ENCODE results near the gene LYPD5.

Gene LYPD5

DNA sequence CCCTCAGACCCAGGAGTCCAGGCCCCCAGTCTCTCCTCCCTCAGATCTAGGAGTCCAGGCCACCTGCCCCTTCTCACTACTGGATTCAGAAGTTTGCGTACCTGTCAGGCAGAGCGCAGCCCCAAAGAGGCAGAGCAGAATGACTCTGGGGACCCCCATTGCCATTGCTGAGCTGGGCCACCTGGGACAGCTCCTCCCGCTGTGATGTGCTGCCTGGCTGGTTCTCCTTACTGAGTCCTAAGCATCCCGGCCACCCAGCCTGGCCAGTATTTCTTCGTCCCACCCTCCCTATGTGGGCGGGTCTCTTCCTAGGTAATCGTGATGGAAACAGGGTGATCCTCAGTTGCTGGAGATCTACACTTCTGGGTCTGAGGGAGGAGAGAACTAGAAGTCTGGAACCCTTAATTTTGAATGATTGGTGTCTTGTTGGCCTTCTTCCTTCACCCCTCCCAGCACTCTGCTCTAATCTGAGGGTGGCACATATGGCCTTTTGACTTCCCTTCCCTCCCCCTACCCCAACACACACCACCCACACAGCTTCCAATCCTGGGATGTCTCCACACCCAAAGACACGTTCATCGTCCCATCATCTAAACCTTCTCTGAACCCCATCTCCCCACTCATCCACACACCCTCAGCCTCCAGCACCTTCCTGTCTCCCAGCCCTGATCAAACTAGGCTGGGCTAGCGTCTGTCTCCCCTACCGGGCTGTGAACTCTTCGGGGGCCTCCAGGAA is at the start of gene LYPD5:
Gene LYPD5 (minus strand): TSS at position 232 of the 736 bp plus-strand sequence. CDS start 67 bp downstream, at position 165.
- H3K27me3 ChIP-seq (ENCODE audit: low read length) = no peaks in the 10 kb centered on the region
- no peaks in the 10 kb centered on the region for H3K36me3 ChIP-seq (ENCODE audit: low read length)
- H3F3A ChIP-seq (ENCODE audit: insufficient read depth) = no peaks in the 10 kb centered on the region
- H3K4me3 ChIP-seq (ENCODE audit: insufficient read depth, low read length, poor library complexity, severe bottlenecking) = no peak within 1 kb of the TSS
- no peaks in the 10 kb centered on the region for H4K20me1 ChIP-seq (ENCODE audit: low read depth, low read length)
- no peak within 1 kb of the TSS for H3K27ac ChIP-seq (ENCODE audit: low read depth, low read length)
- no peak within 1 kb of the TSS for H2AFZ ChIP-seq (ENCODE audit: low read depth, low read length, severe bottlenecking)
- TF ChIP-seq CTCF (IDR thresholded peaks at IDR 0.05; ENCODE audit: insufficient read depth, low read length, poor library complexity, severe bottlenecking) = no peak
- TF ChIP-seq EZH2phosphoT487 (conservative IDR thresholded peaks at IDR 0.05; ENCODE audit: low read length) = no peak
- no peaks in the 10 kb centered on the region for H3K9me3 ChIP-seq (ENCODE audit: insufficient read depth, low read length)
- no peak within 1 kb of the TSS for H3K9ac ChIP-seq (ENCODE audit: low read length)
- no peak within 1 kb of the TSS for H3K4me2 ChIP-seq (ENCODE audit: low read depth, low read length, poor library complexity, severe bottlenecking)
- no peaks in the 10 kb centered on the region for H3K9me2 ChIP-seq (replicated peaks; ENCODE audit: insufficient read depth, low read length)
- no peaks in the 10 kb centered on the region for H3K79me2 ChIP-seq (ENCODE audit: insufficient read depth, low read length)

DNA sequence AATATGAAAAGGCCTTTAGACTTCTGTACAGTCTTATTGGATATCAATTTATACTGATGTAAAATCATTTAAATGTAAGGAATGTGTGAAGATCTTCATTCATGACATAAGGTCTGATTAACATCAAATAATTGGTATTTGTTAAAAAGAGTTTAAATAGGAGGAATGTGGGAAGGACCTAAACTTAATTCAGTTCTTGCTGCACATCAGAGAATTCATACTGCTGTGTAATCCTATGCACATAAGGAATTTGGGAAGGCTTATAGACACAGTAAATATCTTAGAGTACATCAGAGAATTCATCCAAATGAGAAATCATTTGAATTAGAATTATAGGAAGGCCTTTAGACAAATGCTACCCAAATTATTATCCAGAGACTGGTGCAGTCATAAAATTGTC is 46.6 kb upstream of the LYPD5 start:
- Histone ChIP-seq H4K20me1 (ENCODE audit: low read depth, low read length) (no peaks in the 10 kb centered on the region), H3K9me2 (replicated peaks; ENCODE audit: insufficient read depth, low read length) (no peaks in the 10 kb centered on the region), H3K27me3 (ENCODE audit: low read length) (no peaks in the 10 kb centered on the region), H3K4me2 (ENCODE audit: low read depth, low read length, poor library complexity, severe bottlenecking) (no peak overlapping the region), H3K36me3 (ENCODE audit: low read length) (peaks cover 53% of the 10 kb centered on the region), H3K79me2 (ENCODE audit: insufficient read depth, low read length) (no peaks in the 10 kb centered on the region), H3K9ac (ENCODE audit: low read length) (no peak overlapping the region), H2AFZ (ENCODE audit: low read depth, low read length, severe bottlenecking) (no peak overlapping the region), H3K9me3 (ENCODE audit: insufficient read depth, low read length) (peaks cover 42% of the 10 kb centered on the region), H3K4me3 (ENCODE audit: insufficient read depth, low read length, poor library complexity, severe bottlenecking) (no peak overlapping the region), H3F3A (ENCODE audit: insufficient read depth) (no peaks in the 10 kb centered on the region), H3K27ac (ENCODE audit: low read depth, low read length) (no peak overlapping the region)
- TF ChIP-seq EZH2phosphoT487 (conservative IDR thresholded peaks at IDR 0.05; ENCODE audit: low read length) (no peak), CTCF (IDR thresholded peaks at IDR 0.05; ENCODE audit: insufficient read depth, low read length, poor library complexity, severe bottlenecking) (no peak)

DNA sequence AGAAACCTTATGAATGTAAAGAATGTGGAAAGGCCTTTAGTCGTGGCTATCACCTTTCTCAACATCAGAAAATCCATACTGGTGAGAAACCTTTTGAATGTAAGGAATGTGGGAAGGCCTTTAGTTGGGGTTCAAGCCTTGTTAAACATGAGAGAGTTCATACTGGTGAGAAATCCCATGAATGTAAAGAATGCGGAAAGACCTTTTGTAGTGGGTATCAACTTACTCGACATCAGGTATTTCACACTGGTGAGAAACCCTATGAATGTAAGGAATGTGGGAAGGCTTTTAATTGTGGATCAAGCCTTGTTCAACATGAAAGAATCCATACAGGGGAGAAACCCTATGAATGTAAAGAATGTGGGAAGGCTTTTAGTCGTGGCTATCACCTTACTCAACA is 45.6 kb upstream of the LYPD5 start:
- Histone ChIP-seq H2AFZ (ENCODE audit: low read depth, low read length, severe bottlenecking) (no peak overlapping the region), H3F3A (ENCODE audit: insufficient read depth) (no peaks in the 10 kb centered on the region), H3K27me3 (ENCODE audit: low read length) (no peaks in the 10 kb centered on the region), H3K4me3 (ENCODE audit: insufficient read depth, low read length, poor library complexity, severe bottlenecking) (no peak overlapping the region), H4K20me1 (ENCODE audit: low read depth, low read length) (no peaks in the 10 kb centered on the region), H3K4me2 (ENCODE audit: low read depth, low read length, poor library complexity, severe bottlenecking) (no peak overlapping the region), H3K9ac (ENCODE audit: low read length) (no peak overlapping the region), H3K9me2 (replicated peaks; ENCODE audit: insufficient read depth, low read length) (no peaks in the 10 kb centered on the region), H3K27ac (ENCODE audit: low read depth, low read length) (no peak overlapping the region), H3K36me3 (ENCODE audit: low read length) (peaks cover 61% of the 10 kb centered on the region), H3K79me2 (ENCODE audit: insufficient read depth, low read length) (no peaks in the 10 kb centered on the region), H3K9me3 (ENCODE audit: insufficient read depth, low read length) (peaks cover 47% of the 10 kb centered on the region)
- TF ChIP-seq EZH2phosphoT487 (conservative IDR thresholded peaks at IDR 0.05; ENCODE audit: low read length) = no peak
- no peak for TF ChIP-seq CTCF (IDR thresholded peaks at IDR 0.05; ENCODE audit: insufficient read depth, low read length, poor library complexity, severe bottlenecking)
